Adrenal gland (tissue), 12 donors: ENCODE results near the gene DYNLL2. TPM values are rescaled to one million over a fixed set of nuclear protein-coding genes. Genes with fewer than 3 reads are reported as not detected.
"Not testable (repeated sequence)": the region's sequence is repeated elsewhere in the genome, so short reads cannot be mapped to it uniquely, and the experiment has no call there.

ENCODE experiments used
- DNase-seq, 7 donors: peaks; one replicate each; pipeline ENCODE4 v3.0.0-alpha.2; 2019 to 2020
- H3K27ac ChIP-seq, 5 donors: fragments of 200-600 bp; sonication (generic) in 4 of 5; 1 replicate in 3 of 5; 2 replicates in 2 of 5; pipeline versions ENCODE4 v1.5.1 to v1.8.0; 2016 to 2020; ENCODE audit warnings: mild to moderate bottlenecking in 1 of 5
- H3K27me3 ChIP-seq: fragments of 200-600 bp; 2 replicates; pipeline ENCODE4 v1.8.0; 2021
- H3K36me3 ChIP-seq, 2 donors: fragments of 200-600 bp; replicated peaks in 1 of 2; 1 replicate in 1 of 2; 2 replicates in 1 of 2; pipeline versions ENCODE4 v1.5.1 to v1.8.0; 2018 to 2022
- H3K4me1 ChIP-seq, 2 donors: fragments of 200-600 bp; replicated peaks in 1 of 2; 1 replicate in 1 of 2; 2 replicates in 1 of 2; pipeline versions ENCODE4 v1.5.1 to v1.8.0; 2018 to 2021
- H3K4me3 ChIP-seq, 4 donors: fragments of 200-600 bp; sonication (generic) in 3 of 4; one replicate each; pipeline ENCODE4 v1.5.1; 2016 to 2018
- H3K9me3 ChIP-seq, 3 donors: fragments of 200-600 bp; sonication (generic) in 1 of 3; replicated peaks in 1 of 3; 1 replicate in 2 of 3; 2 replicates in 1 of 3; pipeline versions ENCODE4 v1.5.1 to v1.8.0; 2016 to 2021
- POLR2A ChIP-seq, 2 donors: fragments of 450-650 bp; IDR thresholded peaks; one replicate each; pipeline ENCODE4 v1.6.1; 2017; ENCODE audit warnings: antibody characterized with exemption in 2 of 2, mild to moderate bottlenecking in 2 of 2, moderate library complexity in 1 of 2
- WGBS, 4 donors: extraction: QIAGEN DNeasy Blood & Tissue Kit in 2 of 4; methylation state at CpG; one replicate each; pipeline versions ENCODE4 v1.1.5 to v1.1.7; 2013 to 2017; 5-methylcytosine and 5-hydroxymethylcytosine counted together
- intact Hi-C, 2 donors: fragments of 100-400 bp; cut with DNase I; formaldehyde crosslinking; loops; one replicate each; pipeline versions ENCODE4 v1.14.1 to v1.15.0; 2022 to 2023
- polyA plus RNA-seq, 3 donors: library from polyadenylated mRNA; stranded (reverse); fragments of 200-250 nt in 2 of 3; fragments of 350-450 nt in 1 of 3; fragmentation: Illumina TruSeq in 1 of 3; extraction: RNeasy Lipid Tissue Mini Kit (QIAGEN cat#74804) in 1 of 3; gene quantifications; one replicate each; pipeline ENCODE4 v1.2.3, GENCODE V29; 2013 to 2014
- total RNA-seq, 9 donors: library from RNA; depleted of rRNA in 4 of 9; stranded (reverse); fragments of >200 nt in 4 of 9; fragments of 120-200 nt in 1 of 9; fragmentation: NEBNext Ultra II Directional in 1 of 9; extraction: Animal tissue kit (Norgen Biotek cat#: 25700) in 1 of 9; gene quantifications; one replicate each; pipeline versions ENCODE4 v1.1.0 to v1.2.4, GENCODE V29; 2013 to 2023
- TF ChIP-seq, protein P1 (sequence below), 6 experiments: fragments of 450-650 bp in 4 of 6; fragments of 200-600 bp in 2 of 6; sonication (generic) in 1 of 6; IDR thresholded peaks; 1 replicate in 5 of 6; 2 replicates in 1 of 6; pipeline versions ENCODE4 v1.5.1 to v1.8.0; 2016 to 2021; ENCODE audit warnings: antibody characterized with exemption in 6 of 6, mild to moderate bottlenecking in 2 of 6, moderate library complexity in 1 of 6
- donor health status: healthy with polysubstance abuse.
- donor health status: Bipolar disorder and iron deficiency.
- donor health status: DM: yes; HTN: yes; CAD: no.
- donor health status: DM: no; HTN: no; CAD: no.
- donor health status: DM: no; HTN: no; CAD: no.
- donor health status: DM: yes; HTN: yes; CAD: no.

The DYNLL2 gene
- total and polyA plus RNA-seq, 12 donors: 18.5 to 207 (median 38.8) TPM

DNA sequence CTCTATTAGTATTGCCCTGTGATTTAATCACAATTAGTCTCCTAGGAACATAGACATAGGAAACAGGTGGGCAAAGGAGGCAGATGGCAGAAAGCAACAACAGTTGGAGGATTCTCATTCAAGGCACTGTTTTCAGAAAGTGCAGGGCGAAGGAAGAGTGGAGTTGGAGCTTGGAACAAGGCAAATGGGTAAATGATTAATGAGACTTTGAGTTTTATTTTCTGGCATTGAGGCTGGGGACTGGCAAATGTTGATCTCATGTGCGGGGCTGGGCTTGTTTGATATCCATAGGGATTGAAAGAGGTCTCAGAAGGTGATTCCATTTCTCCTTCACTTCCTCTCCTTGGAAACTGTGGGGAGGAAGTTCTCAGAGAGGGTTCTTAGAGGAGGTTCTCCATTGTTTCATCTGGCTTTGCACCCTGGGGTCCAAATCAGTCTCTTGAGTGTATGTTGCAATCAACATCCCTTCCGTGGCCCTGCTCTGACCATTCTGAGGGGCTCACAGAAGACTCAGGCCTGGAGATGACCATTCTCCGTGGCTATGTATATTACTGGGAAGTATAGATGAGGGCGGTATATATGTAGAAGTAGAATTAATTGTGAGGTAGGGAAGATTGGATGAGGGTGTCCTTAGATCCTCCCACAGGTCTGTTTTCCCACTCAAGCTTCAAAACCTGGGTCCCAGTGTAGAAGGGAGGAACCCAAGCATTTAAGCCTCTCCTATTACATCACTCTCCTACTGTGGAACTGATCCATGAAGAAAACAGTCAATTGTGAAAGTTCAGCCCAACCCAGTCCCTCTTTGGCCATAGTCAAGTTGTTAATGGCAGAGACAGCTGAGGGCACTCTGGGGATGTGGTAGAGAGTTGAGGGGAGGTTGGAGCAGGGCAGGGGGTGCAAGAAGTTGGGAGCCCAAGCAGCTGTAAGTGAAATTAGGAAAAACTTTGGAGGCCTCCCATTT lies 39.7 kb upstream of the DYNLL2 start:
- 85 to 91% (median 88%) methylated on average over 5 of the region's 5 CpGs for WGBS, 4 donors
- intact Hi-C loops: no loop called here
- no peak overlapping the region for H3K4me3 ChIP-seq
- no peak overlapping the region for H3K27ac ChIP-seq
- H3K27me3 ChIP-seq: no peaks in the 10 kb centered on the region
- H3K36me3 ChIP-seq: no peaks in the 10 kb centered on the region
- no peak for DNase-seq
- H3K4me1 ChIP-seq: no peaks in the 10 kb centered on the region
- no peak for TF ChIP-seq POLR2A (IDR thresholded peaks at IDR 0.05)
- TF ChIP-seq, protein P1, sequence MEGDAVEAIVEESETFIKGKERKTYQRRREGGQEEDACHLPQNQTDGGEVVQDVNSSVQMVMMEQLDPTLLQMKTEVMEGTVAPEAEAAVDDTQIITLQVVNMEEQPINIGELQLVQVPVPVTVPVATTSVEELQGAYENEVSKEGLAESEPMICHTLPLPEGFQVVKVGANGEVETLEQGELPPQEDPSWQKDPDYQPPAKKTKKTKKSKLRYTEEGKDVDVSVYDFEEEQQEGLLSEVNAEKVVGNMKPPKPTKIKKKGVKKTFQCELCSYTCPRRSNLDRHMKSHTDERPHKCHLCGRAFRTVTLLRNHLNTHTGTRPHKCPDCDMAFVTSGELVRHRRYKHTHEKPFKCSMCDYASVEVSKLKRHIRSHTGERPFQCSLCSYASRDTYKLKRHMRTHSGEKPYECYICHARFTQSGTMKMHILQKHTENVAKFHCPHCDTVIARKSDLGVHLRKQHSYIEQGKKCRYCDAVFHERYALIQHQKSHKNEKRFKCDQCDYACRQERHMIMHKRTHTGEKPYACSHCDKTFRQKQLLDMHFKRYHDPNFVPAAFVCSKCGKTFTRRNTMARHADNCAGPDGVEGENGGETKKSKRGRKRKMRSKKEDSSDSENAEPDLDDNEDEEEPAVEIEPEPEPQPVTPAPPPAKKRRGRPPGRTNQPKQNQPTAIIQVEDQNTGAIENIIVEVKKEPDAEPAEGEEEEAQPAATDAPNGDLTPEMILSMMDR (IDR thresholded peaks at IDR 0.05): no peak
- no peaks in the 10 kb centered on the region for H3K9me3 ChIP-seq

DNA sequence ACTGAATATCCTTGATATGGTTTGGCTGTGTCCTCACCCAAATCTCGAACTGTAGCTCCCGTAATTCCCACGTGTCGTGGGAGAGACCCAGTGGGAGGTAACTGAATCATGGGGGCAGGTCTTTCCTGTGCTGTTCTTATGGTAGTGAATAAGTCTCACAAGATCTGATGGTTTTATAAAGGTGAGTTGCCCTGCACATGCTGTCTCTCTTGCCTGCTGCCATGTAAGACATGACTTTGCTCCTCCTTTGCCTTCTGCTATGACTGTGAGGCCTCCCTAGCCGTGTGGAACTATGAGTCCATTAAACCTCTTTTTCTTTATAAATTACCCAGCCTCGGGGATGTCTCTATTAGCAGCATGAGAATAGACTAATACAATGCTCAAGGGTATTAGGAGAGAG lies 39.0 kb upstream of the DYNLL2 start:
- H3K9me3 ChIP-seq, H3K4me1 ChIP-seq, DNase-seq, H3K36me3 ChIP-seq, H3K27ac ChIP-seq, H3K27me3 ChIP-seq, intact Hi-C loops, H3K4me3 ChIP-seq: not testable (repeated sequence)
- 78 to 92% (median 89%) methylated on average over 6 of the region's 6 CpGs for WGBS, 4 donors

DNA sequence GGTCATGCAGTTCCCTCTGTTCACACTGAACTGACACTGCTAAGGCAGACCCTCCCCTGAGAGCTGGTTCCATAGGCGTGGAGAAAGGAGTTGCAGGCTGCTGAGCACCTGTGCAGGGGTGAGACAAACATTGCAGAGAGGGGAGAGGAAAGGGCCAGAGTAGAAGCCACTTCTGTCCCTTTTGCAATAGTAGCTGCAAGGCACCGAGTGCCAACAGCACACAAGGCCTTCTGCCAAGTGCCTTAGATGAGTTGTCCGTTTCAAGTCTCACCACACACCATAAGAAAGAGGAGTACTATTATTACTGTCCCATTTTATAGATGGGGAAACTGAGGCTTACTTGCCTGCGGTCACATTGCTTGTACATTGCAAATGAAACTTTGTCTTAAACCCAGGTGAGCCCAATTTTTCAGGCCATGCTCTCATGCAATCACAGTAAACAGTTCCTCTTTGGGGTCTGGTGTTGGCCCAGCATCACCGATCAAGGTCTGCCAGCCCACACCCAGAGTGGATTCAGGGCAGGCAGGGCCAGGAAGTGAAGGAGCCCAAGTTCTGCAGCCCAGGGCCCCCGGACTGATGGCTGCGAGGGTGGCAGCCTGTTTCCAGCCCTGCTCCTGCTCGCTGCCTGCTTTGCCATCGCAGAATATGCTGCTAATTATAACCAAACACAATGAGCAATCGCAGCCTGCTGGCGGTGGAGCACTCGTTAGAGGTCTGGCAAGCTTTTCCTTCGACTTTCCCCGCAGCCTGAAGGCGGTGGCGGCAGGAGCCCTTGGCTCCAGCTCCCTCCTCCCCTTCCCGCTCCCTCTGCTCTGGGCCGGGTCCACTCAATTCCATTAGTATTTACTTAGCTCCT lies 36.8 kb upstream of the DYNLL2 start:
- no peaks in the 10 kb centered on the region for H3K9me3 ChIP-seq
- no peaks in the 10 kb centered on the region for H3K4me1 ChIP-seq
- 70 to 79% (median 75%) methylated on average over 9 to 18 of the region's 18 CpGs for WGBS, 4 donors
- TF ChIP-seq, protein P1 (IDR thresholded peaks at IDR 0.05): no peak
- TF ChIP-seq POLR2A (IDR thresholded peaks at IDR 0.05): no peak
- intact Hi-C loops: no loop called here
- no peak for DNase-seq
- H3K4me3 ChIP-seq: no peak overlapping the region
- H3K27me3 ChIP-seq: no peaks in the 10 kb centered on the region
- H3K36me3 ChIP-seq: no peaks in the 10 kb centered on the region
- H3K27ac ChIP-seq: no peak overlapping the region

DNA sequence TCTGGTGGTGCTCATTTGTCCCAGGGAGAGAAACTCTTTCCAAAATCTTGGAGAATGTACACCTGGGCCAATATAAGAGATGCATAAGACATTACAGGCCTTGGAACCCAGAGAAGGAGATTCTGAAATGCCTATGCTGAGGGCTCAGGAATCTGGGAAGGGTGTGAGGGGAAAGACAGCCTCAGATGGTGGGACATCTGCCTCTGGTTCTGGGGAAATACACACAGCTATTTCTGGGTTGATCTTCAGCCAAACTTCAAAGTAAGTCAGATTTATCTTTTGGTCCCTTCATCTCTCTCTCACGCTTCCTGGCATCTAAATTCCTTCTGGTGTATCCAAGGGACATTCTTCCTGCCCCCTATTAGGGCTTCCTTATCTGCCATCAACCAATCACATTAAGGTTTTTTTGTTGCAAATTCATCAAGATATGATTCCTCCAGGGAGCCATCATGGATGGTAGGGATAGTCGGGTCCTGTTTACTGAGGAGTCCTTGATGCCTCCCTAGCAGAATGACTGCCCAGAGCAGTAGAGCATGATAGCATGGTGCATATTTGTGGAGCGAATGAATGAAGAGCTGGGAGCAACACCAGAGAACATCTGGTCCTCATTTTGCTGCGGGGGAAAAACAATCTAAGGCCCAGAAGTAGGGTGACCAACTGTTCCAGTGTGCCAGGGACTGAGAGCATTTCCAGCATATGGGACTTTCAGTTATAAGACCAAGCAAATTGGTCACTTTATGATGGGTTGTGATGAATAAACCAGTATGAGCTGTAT lies 35.7 kb upstream of the DYNLL2 start:
- Histone ChIP-seq H3K9me3 (no peaks in the 10 kb centered on the region), H3K4me3 (no peak overlapping the region), H3K36me3 (no peaks in the 10 kb centered on the region), H3K27ac (no peak overlapping the region), H3K4me1 (no peaks in the 10 kb centered on the region), H3K27me3 (no peaks in the 10 kb centered on the region)
- DNase-seq: no peak
- 79 to 89% (median 83%) methylated on average over 4 of the region's 4 CpGs for WGBS, 4 donors
- TF ChIP-seq, protein P1 (IDR thresholded peaks at IDR 0.05): no peak
- TF ChIP-seq POLR2A (IDR thresholded peaks at IDR 0.05): no peak
- intact Hi-C loops: no loop called here
